B cell (primary cell): ENCODE results near the gene STARD3.

Experiments used
- EZH2 ChIP-seq: IDR thresholded peaks from 2 replicates; pipeline ENCODE4 v1.6.1; 2012; ENCODE audit warnings: borderline replicate concordance, low read depth, mild to moderate bottlenecking, moderate library complexity, low read length; ENCODE audit not compliant: insufficient read depth, poor library complexity, severe bottlenecking
- TF ChIP-seq, protein P1 (sequence below): fragments of 200-600 bp; IDR thresholded peaks from one replicate; pipeline ENCODE4 v1.8.0; 2022; ENCODE audit warnings: antibody characterized with exemption, mild to moderate bottlenecking

DNA sequence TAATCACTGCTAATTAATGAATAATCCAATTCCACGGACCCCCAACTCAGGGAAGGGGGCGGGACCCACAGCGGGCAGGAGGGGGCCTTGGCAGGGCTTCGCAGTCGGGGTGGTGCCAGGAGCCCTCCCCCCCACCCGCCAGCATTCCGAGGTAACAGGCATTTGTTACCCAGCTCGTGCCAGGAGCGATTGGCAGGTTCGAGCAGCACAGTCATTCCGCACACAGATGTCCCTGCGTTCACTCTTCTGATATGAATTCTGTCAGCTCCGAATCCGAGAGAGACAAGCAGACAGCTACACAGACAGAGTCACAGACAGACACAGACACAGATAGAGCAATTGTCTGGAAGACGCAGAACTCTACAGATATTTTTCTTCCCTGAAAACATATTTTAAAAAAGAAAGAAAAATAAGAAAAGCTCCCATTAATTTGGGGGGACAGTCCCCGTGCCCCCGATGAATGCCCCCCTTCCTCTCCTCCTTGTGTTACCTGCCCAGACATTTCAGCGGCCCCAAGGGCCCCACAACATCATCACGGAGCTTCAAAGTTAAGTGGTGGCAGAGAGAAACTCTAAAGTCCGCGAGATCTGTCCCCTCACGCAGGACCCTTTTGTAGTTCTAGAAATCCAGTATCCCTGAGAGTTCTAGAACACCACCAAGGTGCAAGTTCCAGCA lies 39.4 kb upstream of the STARD3 start:
- TF ChIP-seq, protein P1, sequence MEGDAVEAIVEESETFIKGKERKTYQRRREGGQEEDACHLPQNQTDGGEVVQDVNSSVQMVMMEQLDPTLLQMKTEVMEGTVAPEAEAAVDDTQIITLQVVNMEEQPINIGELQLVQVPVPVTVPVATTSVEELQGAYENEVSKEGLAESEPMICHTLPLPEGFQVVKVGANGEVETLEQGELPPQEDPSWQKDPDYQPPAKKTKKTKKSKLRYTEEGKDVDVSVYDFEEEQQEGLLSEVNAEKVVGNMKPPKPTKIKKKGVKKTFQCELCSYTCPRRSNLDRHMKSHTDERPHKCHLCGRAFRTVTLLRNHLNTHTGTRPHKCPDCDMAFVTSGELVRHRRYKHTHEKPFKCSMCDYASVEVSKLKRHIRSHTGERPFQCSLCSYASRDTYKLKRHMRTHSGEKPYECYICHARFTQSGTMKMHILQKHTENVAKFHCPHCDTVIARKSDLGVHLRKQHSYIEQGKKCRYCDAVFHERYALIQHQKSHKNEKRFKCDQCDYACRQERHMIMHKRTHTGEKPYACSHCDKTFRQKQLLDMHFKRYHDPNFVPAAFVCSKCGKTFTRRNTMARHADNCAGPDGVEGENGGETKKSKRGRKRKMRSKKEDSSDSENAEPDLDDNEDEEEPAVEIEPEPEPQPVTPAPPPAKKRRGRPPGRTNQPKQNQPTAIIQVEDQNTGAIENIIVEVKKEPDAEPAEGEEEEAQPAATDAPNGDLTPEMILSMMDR = no peak
- TF ChIP-seq EZH2 = no peak
